Kidney tubule cell (primary cell): Measurements from ENCODE around the gene KANSL1.

Source experiments
- DNase-seq: peaks from one replicate; pipeline ENCODE4 v3.0.0-alpha.2; 2018; ENCODE audit warnings: low spot score

Gene KANSL1

GRCh38 chr17:46167267-46167666, 26.0 kb downstream of the KANSL1 start:
- no peak for DNase-seq

GRCh38 chr17:46166692-46167249, 26.5 kb downstream of the KANSL1 start:
- no peak for DNase-seq

- DNase-seq = no peak
These were observed 29.2 kb downstream of the KANSL1 start for GRCh38 chr17:46163929-46164594.

- no peak for DNase-seq
These were observed 29.9 kb downstream of the KANSL1 start for GRCh38 chr17:46163316-46163715.

GRCh38 chr17:46162866-46163265, 30.4 kb downstream of the KANSL1 start:
- DNase-seq = no peak

GRCh38 chr17:46160169-46160568, 33.1 kb downstream of the KANSL1 start:
- DNase-seq = no peak

- DNase-seq = peak; percentile 40
These were observed 33.5 kb downstream of the KANSL1 start for GRCh38 chr17:46159686-46160085.

GRCh38 chr17:46158323-46159296, 34.6 kb downstream of the KANSL1 start:
- no peak for DNase-seq

- DNase-seq = no peak
These were observed 35.7 kb downstream of the KANSL1 start for GRCh38 chr17:46157443-46158062.

- DNase-seq = no peak
These were observed 38.9 kb downstream of the KANSL1 start for GRCh38 chr17:46154151-46154816.

- DNase-seq = no peak
These were observed 40.8 kb downstream of the KANSL1 start for GRCh38 chr17:46152423-46152822.

- no peak for DNase-seq
These were observed 41.5 kb downstream of the KANSL1 start for GRCh38 chr17:46151762-46152161.

GRCh38 chr17:46150216-46150963, 42.8 kb downstream of the KANSL1 start:
- DNase-seq = no peak

GRCh38 chr17:46148247-46148646, 45.0 kb downstream of the KANSL1 start:
- DNase-seq = no peak

GRCh38 chr17:46147296-46147695, 45.9 kb downstream of the KANSL1 start:
- no peak for DNase-seq

- no peak for DNase-seq
These were observed 49.0 kb downstream of the KANSL1 start for GRCh38 chr17:46144246-46144645.

- no peak for DNase-seq
These were observed 49.4 kb downstream of the KANSL1 start for GRCh38 chr17:46143827-46144236.

GRCh38 chr17:46141645-46142044, 51.6 kb downstream of the KANSL1 start:
- DNase-seq = no peak

GRCh38 chr17:46140645-46141197, 52.5 kb downstream of the KANSL1 start:
- no peak for DNase-seq

GRCh38 chr17:46139432-46140210, 53.6 kb downstream of the KANSL1 start:
- peak; percentile 87 for DNase-seq
